HepG2 (cell line): ENCODE data around the gene ACTN1.

Experiments
- CBFB ChIP-seq: sonication (generic); formaldehyde crosslinking; IDR thresholded peaks from 2 replicates; pipeline ENCODE4 v1.4.0; 2020; ENCODE audit warnings: missing genetic modification reagents
- CBX5 ChIP-seq: sonication (generic); formaldehyde crosslinking; IDR thresholded peaks from 2 replicates; pipeline ENCODE4 v1.4.0; 2020; ENCODE audit warnings: missing genetic modification reagents, borderline replicate concordance
- CCAR2 ChIP-seq: fragments of 200-400 bp; formaldehyde crosslinking; optimal IDR thresholded peaks from 2 replicates; pipeline ENCODE3; 2018; ENCODE audit warnings: low read depth, mild to moderate bottlenecking, low read length, moderate library complexity
- CEBPB ChIP-seq: IDR thresholded peaks from 2 replicates; pipeline ENCODE4 v1.6.1; 2011; ENCODE audit warnings: low read depth, low read length, improper control_type of control experiment, borderline replicate concordance
- MAF1 ChIP-seq: sonication (generic); formaldehyde crosslinking; IDR thresholded peaks from 2 replicates; pipeline ENCODE4 v1.5.0; 2020; ENCODE audit warnings: missing genetic modification reagents, borderline replicate concordance
- MED13 ChIP-seq: sonication (generic); formaldehyde crosslinking; IDR thresholded peaks from 2 replicates; pipeline ENCODE4 v1.5.0; 2020; ENCODE audit warnings: missing genetic modification reagents
- POLR2A ChIP-seq, 2 experiments: IDR thresholded peaks; 2 replicates each; pipeline ENCODE4 v1.6.1; 2011; ENCODE audit warnings: low read depth in 2 of 2, low read length in 2 of 2, mild to moderate bottlenecking in 1 of 2, moderate library complexity in 1 of 2; ENCODE audit not compliant: insufficient read depth in 1 of 2
- POLR2AphosphoS5 ChIP-seq: IDR thresholded peaks from 2 replicates; pipeline ENCODE4 v1.6.1; 2012; ENCODE audit warnings: low read depth, low read length
- ZNF17 ChIP-seq: sonication (generic); formaldehyde crosslinking; IDR thresholded peaks from 2 replicates; pipeline ENCODE4 v1.5.0; 2020; ENCODE audit warnings: mild to moderate bottlenecking, missing genetic modification reagents
- ZNF235 ChIP-seq: sonication (generic); formaldehyde crosslinking; IDR thresholded peaks from 2 replicates; pipeline ENCODE4 v1.8.1; 2023; ENCODE audit warnings: mild to moderate bottlenecking, missing genetic modification reagents, borderline replicate concordance
- TF ChIP-seq, protein P1 (sequence below): sonication (generic); formaldehyde crosslinking; IDR thresholded peaks from 2 replicates; pipeline ENCODE4 v1.5.0; 2020; ENCODE audit warnings: mild to moderate bottlenecking, missing genetic modification reagents, moderate library complexity
- TF ChIP-seq, protein P2 (sequence below): sonication (generic); formaldehyde crosslinking; IDR thresholded peaks from 2 replicates; pipeline ENCODE4 v1.4.0; 2020; ENCODE audit warnings: missing genetic modification reagents

DNA sequence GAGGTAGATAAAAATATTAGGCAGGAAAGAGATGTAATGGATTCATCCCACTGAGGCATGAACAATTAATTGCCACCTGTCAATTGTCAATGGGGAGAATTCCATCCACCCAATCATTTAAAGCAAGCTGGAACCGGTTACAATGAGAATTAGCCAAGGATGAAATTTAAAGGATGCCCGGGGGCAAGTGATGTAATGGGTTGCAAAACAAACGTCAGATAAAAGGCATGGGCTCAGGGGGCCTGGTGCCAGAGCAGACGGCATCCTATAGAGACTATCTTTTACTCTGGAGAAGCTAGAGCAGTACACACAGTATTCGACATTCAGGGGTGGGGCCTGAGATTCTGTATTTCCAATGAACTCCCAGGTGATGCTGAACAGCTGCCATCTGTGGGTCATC, 105.7 kb downstream of the ACTN1 start:
- TF ChIP-seq CEBPB: no peak
- no peak for TF ChIP-seq POLR2AphosphoS5
- no peak for TF ChIP-seq CBX5 (CRISPR knock-in tag)
- TF ChIP-seq MAF1 (CRISPR knock-in tag): no peak
- no peak for TF ChIP-seq POLR2A (IDR thresholded peaks at IDR 0.05; ENCODE audit: insufficient read depth in 1 of 2, low read depth in 2 of 2, low read length in 2 of 2)
- no peak for TF ChIP-seq CCAR2
- no peak for TF ChIP-seq ZNF17 (CRISPR knock-in tag)
- TF ChIP-seq ZNF235 (CRISPR knock-in tag): no peak
- TF ChIP-seq, protein P1, sequence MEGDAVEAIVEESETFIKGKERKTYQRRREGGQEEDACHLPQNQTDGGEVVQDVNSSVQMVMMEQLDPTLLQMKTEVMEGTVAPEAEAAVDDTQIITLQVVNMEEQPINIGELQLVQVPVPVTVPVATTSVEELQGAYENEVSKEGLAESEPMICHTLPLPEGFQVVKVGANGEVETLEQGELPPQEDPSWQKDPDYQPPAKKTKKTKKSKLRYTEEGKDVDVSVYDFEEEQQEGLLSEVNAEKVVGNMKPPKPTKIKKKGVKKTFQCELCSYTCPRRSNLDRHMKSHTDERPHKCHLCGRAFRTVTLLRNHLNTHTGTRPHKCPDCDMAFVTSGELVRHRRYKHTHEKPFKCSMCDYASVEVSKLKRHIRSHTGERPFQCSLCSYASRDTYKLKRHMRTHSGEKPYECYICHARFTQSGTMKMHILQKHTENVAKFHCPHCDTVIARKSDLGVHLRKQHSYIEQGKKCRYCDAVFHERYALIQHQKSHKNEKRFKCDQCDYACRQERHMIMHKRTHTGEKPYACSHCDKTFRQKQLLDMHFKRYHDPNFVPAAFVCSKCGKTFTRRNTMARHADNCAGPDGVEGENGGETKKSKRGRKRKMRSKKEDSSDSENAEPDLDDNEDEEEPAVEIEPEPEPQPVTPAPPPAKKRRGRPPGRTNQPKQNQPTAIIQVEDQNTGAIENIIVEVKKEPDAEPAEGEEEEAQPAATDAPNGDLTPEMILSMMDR (CRISPR knock-in tag): no peak
- TF ChIP-seq, protein P2, sequence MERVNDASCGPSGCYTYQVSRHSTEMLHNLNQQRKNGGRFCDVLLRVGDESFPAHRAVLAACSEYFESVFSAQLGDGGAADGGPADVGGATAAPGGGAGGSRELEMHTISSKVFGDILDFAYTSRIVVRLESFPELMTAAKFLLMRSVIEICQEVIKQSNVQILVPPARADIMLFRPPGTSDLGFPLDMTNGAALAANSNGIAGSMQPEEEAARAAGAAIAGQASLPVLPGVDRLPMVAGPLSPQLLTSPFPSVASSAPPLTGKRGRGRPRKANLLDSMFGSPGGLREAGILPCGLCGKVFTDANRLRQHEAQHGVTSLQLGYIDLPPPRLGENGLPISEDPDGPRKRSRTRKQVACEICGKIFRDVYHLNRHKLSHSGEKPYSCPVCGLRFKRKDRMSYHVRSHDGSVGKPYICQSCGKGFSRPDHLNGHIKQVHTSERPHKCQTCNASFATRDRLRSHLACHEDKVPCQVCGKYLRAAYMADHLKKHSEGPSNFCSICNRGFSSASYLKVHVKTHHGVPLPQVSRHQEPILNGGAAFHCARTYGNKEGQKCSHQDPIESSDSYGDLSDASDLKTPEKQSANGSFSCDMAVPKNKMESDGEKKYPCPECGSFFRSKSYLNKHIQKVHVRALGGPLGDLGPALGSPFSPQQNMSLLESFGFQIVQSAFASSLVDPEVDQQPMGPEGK: no peak
- no peak for TF ChIP-seq MED13 (CRISPR knock-in tag)
- TF ChIP-seq CBFB (CRISPR knock-in tag): no peak
